ACC112 (cell line): ENCODE data around the gene DDR2.
A peak's percentile ranks its signal among the peaks of the same experiment; 100 is the strongest.

Experiments used
- H2AFZ ChIP-seq: fragments of 200-600 bp; sonication (generic); one replicate; pipeline ENCODE4 v1.6.0; 2017; ENCODE audit warnings: antibody characterized with exemption, low read length; ENCODE audit not compliant: unreplicated experiment
- H3K27ac ChIP-seq: fragments of 200-600 bp; sonication (generic); 2 replicates; pipeline ENCODE4 v1.5.1; 2014; ENCODE audit warnings: low read depth, mild to moderate bottlenecking, antibody characterized with exemption, low read length, moderate library complexity
- H3K27me3 ChIP-seq: fragments of 200-600 bp; sonication (generic); 2 replicates; pipeline ENCODE4 v1.6.1; 2014; ENCODE audit warnings: mild to moderate bottlenecking, antibody characterized with exemption, low read length, moderate library complexity, mixed read lengths; ENCODE audit not compliant: insufficient read depth
- H3K36me3 ChIP-seq: fragments of 200-600 bp; sonication (generic); 2 replicates; pipeline ENCODE4 v1.6.1; 2016; ENCODE audit warnings: mild to moderate bottlenecking, antibody characterized with exemption, low read length, moderate library complexity, mixed read lengths; ENCODE audit not compliant: insufficient read depth
- H3K4me1 ChIP-seq: fragments of 200-600 bp; sonication (generic); one replicate; pipeline ENCODE4 v1.6.1; 2016; ENCODE audit warnings: low read length, mixed read lengths; ENCODE audit not compliant: insufficient read depth, unreplicated experiment, control insufficient read depth
- H3K4me3 ChIP-seq: fragments of 200-600 bp; sonication (generic); 2 replicates; pipeline ENCODE4 v1.5.1; 2014; ENCODE audit warnings: mild to moderate bottlenecking, low read depth, low read length
- H3K79me2 ChIP-seq: fragments of 200-600 bp; sonication (generic); one replicate; pipeline ENCODE4 v1.6.0; 2016; ENCODE audit warnings: low read length; ENCODE audit not compliant: control insufficient read depth, unreplicated experiment, insufficient read depth

The DDR2 gene

DNA sequence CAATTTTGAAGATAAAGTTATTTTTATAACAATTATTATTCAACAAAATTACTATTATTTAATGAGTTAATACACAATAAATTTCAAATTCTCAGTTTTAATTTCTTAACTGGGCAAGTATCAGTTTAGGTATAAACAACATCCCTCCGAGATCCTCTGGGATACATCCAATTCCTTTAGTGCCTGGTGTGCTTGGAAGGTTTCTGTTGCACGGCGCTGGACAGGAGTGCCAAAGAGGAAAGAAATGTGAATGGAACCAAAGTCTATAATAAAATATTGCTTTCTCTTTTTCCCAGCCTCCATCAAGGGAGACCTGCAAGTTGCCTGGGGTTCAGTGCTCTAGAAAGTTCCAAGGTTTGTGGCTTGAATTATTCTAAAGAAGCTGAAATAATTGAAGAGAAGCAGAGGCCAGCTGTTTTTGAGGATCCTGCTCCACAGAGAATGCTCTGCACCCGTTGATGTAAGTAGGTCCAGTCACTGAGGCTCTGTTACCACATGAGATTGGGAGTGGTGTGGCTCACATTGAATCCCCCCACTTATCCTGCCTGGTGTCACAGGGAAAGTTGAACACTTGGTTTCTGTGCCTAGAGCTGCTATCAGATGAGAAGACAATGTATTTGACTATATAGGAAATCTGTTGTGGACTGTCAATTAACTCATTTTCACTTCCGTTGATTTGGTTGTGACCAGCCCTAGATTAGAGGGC, 22.8 kb downstream of the DDR2 start:
- Histone ChIP-seq H2AFZ (no peak overlapping the region), H3K27me3 (no peaks in the 10 kb centered on the region), H3K4me3 (no peak overlapping the region), H3K79me2 (peaks cover 65% of the 10 kb centered on the region), H3K27ac (no peak overlapping the region), H3K4me1 (peaks cover 10% of the 10 kb centered on the region), H3K36me3 (peaks cover 29% of the 10 kb centered on the region)

DNA sequence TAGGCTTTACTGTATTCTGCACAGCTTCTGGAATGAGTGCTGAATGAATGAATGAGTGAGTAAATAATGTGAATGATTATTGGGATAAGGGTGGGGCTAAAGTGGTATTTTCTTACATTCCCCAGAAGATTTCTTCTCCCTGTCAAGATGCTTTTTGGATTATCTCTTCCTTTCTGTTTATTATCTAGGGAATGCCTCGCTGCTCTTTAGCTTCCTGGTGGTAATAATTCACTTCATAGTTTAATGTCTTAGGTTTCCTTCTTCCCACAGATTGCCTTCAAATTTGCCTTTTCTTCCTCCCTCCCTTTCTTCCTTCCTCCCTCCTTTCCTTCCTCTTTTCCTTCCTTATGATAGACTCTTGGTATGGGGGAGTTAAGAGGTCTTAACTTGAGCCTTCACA, 24.0 kb downstream of the DDR2 start:
- Histone ChIP-seq H3K36me3 (peaks cover 29% of the 10 kb centered on the region), H3K27me3 (no peaks in the 10 kb centered on the region), H3K27ac (peak overlapping the region; percentile 36)

GRCh38 chr1:162660574-162660973, 28.3 kb downstream of the DDR2 start:
- Histone ChIP-seq H3K27ac (no peak overlapping the region), H3K36me3 (peaks cover 23% of the 10 kb centered on the region), H3K27me3 (no peaks in the 10 kb centered on the region), H2AFZ (no peak overlapping the region), H3K4me3 (no peak overlapping the region), H3K79me2 (peaks cover 64% of the 10 kb centered on the region), H3K4me1 (peaks cover 42% of the 10 kb centered on the region)

More for the DNA sequence above, 24.0 kb downstream of the DDR2 start:
- H3K4me3 ChIP-seq = no peak overlapping the region
- H3K4me1 ChIP-seq = peaks cover 10% of the 10 kb centered on the region
- H3K79me2 ChIP-seq = peaks cover 67% of the 10 kb centered on the region
- H2AFZ ChIP-seq = no peak overlapping the region

DNA sequence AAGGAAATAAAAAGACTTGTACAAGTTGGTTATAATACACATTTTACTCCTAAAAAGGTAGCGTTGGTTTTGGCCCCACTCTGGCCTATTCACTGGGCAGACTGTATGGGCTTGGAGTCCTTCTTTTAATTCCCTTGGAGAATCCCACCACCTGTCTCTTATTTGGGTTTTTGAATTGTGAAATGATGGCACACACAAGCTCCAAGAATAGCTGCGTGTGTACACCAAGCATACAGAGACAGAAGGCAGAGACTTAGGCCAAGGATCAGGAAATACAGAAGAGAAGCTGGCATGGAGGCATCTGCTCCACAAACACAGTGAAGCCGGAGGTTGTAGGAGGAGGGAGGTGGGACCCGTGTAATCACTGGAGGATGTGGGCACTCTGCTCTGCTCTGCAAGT, 29.1 kb downstream of the DDR2 start:
- no peak overlapping the region for H3K4me3 ChIP-seq
- H3K4me1 ChIP-seq = peaks cover 49% of the 10 kb centered on the region
- H3K79me2 ChIP-seq = peaks cover 64% of the 10 kb centered on the region
- peak overlapping the region; percentile 1; the same call in 1 of the 2 replicates for H3K27ac ChIP-seq
- peaks cover 23% of the 10 kb centered on the region for H3K36me3 ChIP-seq
- no peak overlapping the region for H2AFZ ChIP-seq
- no peaks in the 10 kb centered on the region for H3K27me3 ChIP-seq

GRCh38 chr1:162662013-162662412, 29.7 kb downstream of the DDR2 start:
- no peak overlapping the region for H2AFZ ChIP-seq
- H3K79me2 ChIP-seq = peaks cover 65% of the 10 kb centered on the region
- H3K4me3 ChIP-seq = no peak overlapping the region
- no peaks in the 10 kb centered on the region for H3K27me3 ChIP-seq
- H3K36me3 ChIP-seq = peaks cover 21% of the 10 kb centered on the region; the same call in 1 of the 2 replicates
- H3K4me1 ChIP-seq = peaks cover 53% of the 10 kb centered on the region
- peak overlapping the region; percentile 83; the same call in 1 of the 2 replicates for H3K27ac ChIP-seq

DNA sequence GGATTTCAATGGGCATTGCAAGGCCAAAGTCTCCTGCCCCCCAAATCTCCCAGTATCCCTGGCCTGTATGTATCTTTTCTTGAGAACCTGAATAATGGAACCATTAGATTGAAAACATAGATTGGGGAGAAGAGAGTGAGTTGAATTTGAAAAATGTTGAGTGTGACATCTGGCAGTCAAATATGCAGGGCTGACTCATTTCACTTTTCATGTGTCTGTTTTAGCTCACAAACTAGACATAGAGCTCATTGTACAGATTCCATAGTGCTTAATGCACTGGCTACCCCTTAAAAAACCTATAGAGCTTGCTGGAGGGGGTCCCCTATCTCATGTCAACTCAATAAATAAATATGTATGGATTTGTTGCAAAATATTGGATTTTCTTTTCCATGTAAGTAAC, 30.8 kb downstream of the DDR2 start:
- peaks cover 64% of the 10 kb centered on the region for H3K4me1 ChIP-seq
- H3K79me2 ChIP-seq = peaks cover 72% of the 10 kb centered on the region
- peak overlapping the region; percentile 83 for H3K27ac ChIP-seq
- H3K4me3 ChIP-seq = peak overlapping the region; percentile 52
- peaks cover 15% of the 10 kb centered on the region; the same call in 1 of the 2 replicates for H3K36me3 ChIP-seq
- H2AFZ ChIP-seq = no peak overlapping the region
- H3K27me3 ChIP-seq = no peaks in the 10 kb centered on the region

DNA sequence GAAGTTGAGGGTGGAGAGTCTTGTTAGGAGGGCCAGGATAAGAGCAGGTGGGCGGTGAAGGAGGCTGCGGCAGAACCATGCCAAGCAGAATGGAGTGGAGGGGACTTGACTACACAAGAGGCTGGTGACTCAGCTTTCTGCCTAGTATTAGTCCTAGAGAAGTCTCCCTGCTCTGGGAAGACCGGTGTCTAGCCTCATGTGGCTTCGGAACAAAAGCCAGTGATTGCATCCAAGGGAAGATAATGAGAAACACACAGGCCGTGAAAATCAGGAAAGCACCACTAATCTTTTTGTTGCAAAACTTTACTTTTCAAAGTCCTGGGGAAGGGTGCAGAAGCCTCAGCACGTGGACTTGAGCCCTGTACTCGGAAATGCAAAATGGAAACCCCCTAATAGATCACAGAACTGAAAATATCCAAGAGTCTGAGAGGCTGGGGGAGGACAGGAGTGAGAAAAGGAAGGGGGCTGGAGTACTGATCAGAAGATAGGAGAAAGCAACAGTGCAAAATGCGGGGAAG, 31.4 kb downstream of the DDR2 start:
- Histone ChIP-seq H3K27ac (peak overlapping the region; percentile 83), H3K27me3 (no peaks in the 10 kb centered on the region), H2AFZ (no peak overlapping the region), H3K4me3 (peak overlapping the region; percentile 52), H3K36me3 (peaks cover 14% of the 10 kb centered on the region; the same call in 1 of the 2 replicates), H3K4me1 (peaks cover 66% of the 10 kb centered on the region), H3K79me2 (peaks cover 78% of the 10 kb centered on the region)

DNA sequence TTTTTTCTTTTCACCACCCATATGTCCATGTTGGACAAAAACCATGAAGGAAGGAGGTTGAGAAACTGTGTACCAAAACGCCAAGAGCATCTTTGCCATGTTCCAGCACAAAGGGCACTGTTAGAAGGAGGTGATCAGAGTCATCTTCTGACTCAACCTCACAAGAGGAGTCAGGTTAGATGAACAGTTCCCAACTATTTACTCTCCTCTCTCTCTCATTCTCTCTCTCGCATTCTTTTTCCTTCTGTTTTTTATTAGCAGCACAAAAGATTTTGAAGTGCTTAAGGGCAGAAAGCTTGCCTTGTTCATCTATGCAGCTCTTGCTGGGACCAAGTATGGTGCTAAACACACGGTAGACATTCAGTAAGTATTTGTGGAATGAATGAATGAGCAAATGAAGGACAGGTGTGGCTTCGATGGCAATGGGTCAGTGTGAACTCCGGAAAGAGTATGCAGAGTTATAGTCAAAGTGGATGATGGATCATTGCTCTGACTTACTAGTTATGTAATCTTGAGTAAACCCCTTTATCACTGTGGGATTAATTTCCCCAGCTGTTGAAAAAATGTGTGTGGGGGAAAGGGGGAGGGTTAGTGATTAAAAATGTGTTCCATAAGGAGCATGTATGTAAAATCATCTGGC, 33.9 kb downstream of the DDR2 start:
- 0 out of 2 replicates have a peak, but pooled peaks cover 9% of the 10 kb centered on the region for H3K36me3 ChIP-seq
- peaks cover 76% of the 10 kb centered on the region for H3K79me2 ChIP-seq
- no peaks in the 10 kb centered on the region for H3K27me3 ChIP-seq
- H3K27ac ChIP-seq = peak overlapping the region; percentile 40
- peaks cover 75% of the 10 kb centered on the region for H3K4me1 ChIP-seq
- no peak overlapping the region for H2AFZ ChIP-seq
- H3K4me3 ChIP-seq = no peak overlapping the region; the same call in 1 of the 2 replicates

- Histone ChIP-seq H2AFZ (no peak overlapping the region), H3K4me1 (peaks cover 80% of the 10 kb centered on the region)
These were observed 35.3 kb downstream of the DDR2 start for GRCh38 chr1:162667381-162668080.

GRCh38 chr1:162670928-162671663, 38.8 kb downstream of the DDR2 start:
- peaks cover 79% of the 10 kb centered on the region for H3K79me2 ChIP-seq
- peaks cover 8% of the 10 kb centered on the region; the same call in 1 of the 2 replicates for H3K36me3 ChIP-seq
- H3K4me3 ChIP-seq = peak overlapping the region; percentile 46; the same call in 1 of the 2 replicates
- H2AFZ ChIP-seq = no peak overlapping the region
- peak overlapping the region; percentile 98 for H3K27ac ChIP-seq
- H3K27me3 ChIP-seq = no peaks in the 10 kb centered on the region
- H3K4me1 ChIP-seq = peaks cover 81% of the 10 kb centered on the region

More at GRCh38 chr1:162667381-162668080, 35.3 kb downstream of the DDR2 start:
- Histone ChIP-seq H3K27ac (peak overlapping the region; percentile 11; the same call in 1 of the 2 replicates), H3K4me3 (no peak overlapping the region), H3K27me3 (no peaks in the 10 kb centered on the region), H3K36me3 (0 out of 2 replicates have a peak, but pooled peaks cover 9% of the 10 kb centered on the region), H3K79me2 (peaks cover 73% of the 10 kb centered on the region)
